GM19351 (cell line): Measurements from ENCODE around the gene HM13.
"Not testable (repeated sequence)": the region's sequence is repeated elsewhere in the genome, so short reads cannot be mapped to it uniquely, and the experiment has no call there.

Experiments used
- ATAC-seq: cut with Tn5 transposase; IDR thresholded peaks from one replicate; pipeline ENCODE4 v1.9.1; 2021; ENCODE audit warnings: mild to moderate bottlenecking, moderate library complexity; ENCODE audit not compliant: unreplicated experiment

HM13 gene

GRCh38 chr20:31514154-31515071 lies at the start of gene HM13:
TSS of gene HM13 (plus strand) at chr20:31514442. CDS start at chr20:31514552, 110 bp downstream.
- peak; percentile 86 for ATAC-seq

- ATAC-seq = not testable (repeated sequence)
Observed at GRCh38 chr20:31470946-31471345, 43.3 kb upstream of the HM13 start.

- ATAC-seq = no peak
Observed at GRCh38 chr20:31472395-31473330, 41.6 kb upstream of the HM13 start.

GRCh38 chr20:31473331-31474096 lies 40.7 kb upstream of the HM13 start:
- ATAC-seq = peak; percentile 28

- ATAC-seq = peak; percentile 90
Observed at GRCh38 chr20:31474097-31474436, 40.2 kb upstream of the HM13 start.

- no peak for ATAC-seq
Observed at GRCh38 chr20:31474758-31475427, 39.3 kb upstream of the HM13 start, which contains the start of the genes DEFB124 and REM1. TSS of gene DEFB124 (minus strand) at chr20:31475127. CDS start at chr20:31473013, 2,114 bp downstream. TSS of gene REM1 (plus strand) at chr20:31475288. CDS start at chr20:31476446, 1,158 bp downstream.

GRCh38 chr20:31475472-31476293 lies 38.6 kb upstream of the HM13 start:
- no peak for ATAC-seq

- ATAC-seq = no peak
Observed at GRCh38 chr20:31476294-31476585, 38.0 kb upstream of the HM13 start.

GRCh38 chr20:31476643-31477215 lies 37.5 kb upstream of the HM13 start:
- no peak for ATAC-seq

GRCh38 chr20:31484001-31484400 lies 30.2 kb upstream of the HM13 start:
- no peak for ATAC-seq

- ATAC-seq = no peak
Observed at GRCh38 chr20:31485450-31486339, 28.5 kb upstream of the HM13 start.

- no peak for ATAC-seq
Observed at GRCh38 chr20:31488115-31488514, 26.1 kb upstream of the HM13 start.

- ATAC-seq = no peak
Observed at GRCh38 chr20:31489152-31489551, 25.1 kb upstream of the HM13 start.

GRCh38 chr20:31490752-31491151 lies 23.5 kb upstream of the HM13 start:
- no peak for ATAC-seq

- no peak for ATAC-seq
Observed at GRCh38 chr20:31494131-31494530, 20.1 kb upstream of the HM13 start.

GRCh38 chr20:31496761-31497295 lies 17.4 kb upstream of the HM13 start:
- ATAC-seq = no peak

GRCh38 chr20:31497838-31498540 lies 16.3 kb upstream of the HM13 start:
- no peak for ATAC-seq
